ENCODE results near the gene PEX3. TPM values are rescaled to one million over a fixed set of nuclear protein-coding genes. Genes with fewer than 3 reads are reported as not detected.
"Not testable (repeated sequence)": the region's sequence is repeated elsewhere in the genome, so short reads cannot be mapped to it uniquely, and the experiment has no call there.

PEX3 gene
- total RNA-seq, 1 experiment from 2014 or later: 23.4 TPM

- no peaks in the 10 kb centered on the region for H3K27me3 ChIP-seq
- H3K36me3 ChIP-seq: peaks cover 3% of the 10 kb centered on the region; the same call in 1 of the 2 replicates
- no peaks in the 10 kb centered on the region for H3K4me1 ChIP-seq
- DNase-seq: peak; percentile 45 to 70
- no peak overlapping the region for H3K27ac ChIP-seq
- no peaks in the 10 kb centered on the region for H3K9me3 ChIP-seq (replicated peaks)
- no peak overlapping the region for H3K4me3 ChIP-seq
Measured at GRCh38 chr6:143429970-143430369, 20.6 kb upstream of the PEX3 start.

- Histone ChIP-seq H3K4me1 (no peaks in the 10 kb centered on the region), H3K27ac (no peak overlapping the region), H3K27me3 (no peaks in the 10 kb centered on the region), H3K9me3 (replicated peaks) (no peaks in the 10 kb centered on the region), H3K4me3 (no peak overlapping the region), H3K36me3 (peaks cover 3% of the 10 kb centered on the region; the same call in 1 of the 2 replicates)
- no peak for DNase-seq
Measured at GRCh38 chr6:143431226-143431625, 19.4 kb upstream of the PEX3 start.

- no peak overlapping the region for H3K4me3 ChIP-seq
- no peak overlapping the region for H3K27ac ChIP-seq
- no peaks in the 10 kb centered on the region for H3K4me1 ChIP-seq
- DNase-seq: no peak
- no peaks in the 10 kb centered on the region for H3K27me3 ChIP-seq
- H3K36me3 ChIP-seq: peaks cover 7% of the 10 kb centered on the region; the same call in 1 of the 2 replicates
- H3K9me3 ChIP-seq (replicated peaks): no peaks in the 10 kb centered on the region
Measured at GRCh38 chr6:143432588-143432987, 18.0 kb upstream of the PEX3 start.

GRCh38 chr6:143441010-143441409, 9.6 kb upstream of the PEX3 start:
- Histone ChIP-seq H3K36me3 (peaks cover 9% of the 10 kb centered on the region; the same call in 1 of the 2 replicates), H3K27ac (no peak overlapping the region), H3K4me3 (no peak overlapping the region), H3K27me3 (no peaks in the 10 kb centered on the region), H3K9me3 (replicated peaks) (no peaks in the 10 kb centered on the region), H3K4me1 (no peaks in the 10 kb centered on the region)
- DNase-seq: no peak

- H3K36me3 ChIP-seq: peaks cover 6% of the 10 kb centered on the region; the same call in 1 of the 2 replicates
- no peaks in the 10 kb centered on the region for H3K4me1 ChIP-seq
- DNase-seq: no peak
- H3K9me3 ChIP-seq (replicated peaks): no peaks in the 10 kb centered on the region
- no peak overlapping the region for H3K27ac ChIP-seq
- H3K27me3 ChIP-seq: no peaks in the 10 kb centered on the region
- no peak overlapping the region for H3K4me3 ChIP-seq
Measured at GRCh38 chr6:143441680-143442545, 8.7 kb upstream of the PEX3 start.

GRCh38 chr6:143443096-143443495, 7.5 kb upstream of the PEX3 start:
- H3K4me3 ChIP-seq: no peak overlapping the region
- H3K27ac ChIP-seq: no peak overlapping the region
- no peaks in the 10 kb centered on the region for H3K4me1 ChIP-seq
- H3K27me3 ChIP-seq: no peaks in the 10 kb centered on the region
- no peaks in the 10 kb centered on the region for H3K9me3 ChIP-seq (replicated peaks)
- no peaks in the 10 kb centered on the region; the same call in 1 of the 2 replicates for H3K36me3 ChIP-seq
- DNase-seq: no peak

GRCh38 chr6:143447865-143448264, 2.7 kb upstream of the PEX3 start:
- not testable (repeated sequence) for H3K27me3 ChIP-seq; H3K4me3 ChIP-seq; H3K36me3 ChIP-seq; DNase-seq; H3K9me3 ChIP-seq (replicated peaks); H3K4me1 ChIP-seq; H3K27ac ChIP-seq

- Histone ChIP-seq H3K27me3 (no peaks in the 10 kb centered on the region), H3K4me3 (peak overlapping the region; percentile 68), H3K36me3 (no peaks in the 10 kb centered on the region; the same call in 1 of the 2 replicates), H3K27ac (peak overlapping the region; percentile 76; the same call in 1 of the 2 replicates), H3K4me1 (peaks cover 7% of the 10 kb centered on the region), H3K9me3 (replicated peaks) (no peaks in the 10 kb centered on the region)
- DNase-seq: no peak
Measured at GRCh38 chr6:143449082-143449713, 1.4 kb upstream of the PEX3 start.

GRCh38 chr6:143449714-143450452, 722 bp upstream of the PEX3 start:
- Histone ChIP-seq H3K27me3 (no peaks in the 10 kb centered on the region), H3K9me3 (replicated peaks) (no peaks in the 10 kb centered on the region), H3K27ac (peak overlapping the region; percentile 76), H3K4me3 (peak overlapping the region; percentile 68), H3K36me3 (no peaks in the 10 kb centered on the region; the same call in 1 of the 2 replicates), H3K4me1 (peaks cover 7% of the 10 kb centered on the region)
- DNase-seq: peak; percentile 34 to 72

GRCh38 chr6:143451531-143451930, 926 bp downstream of the PEX3 start:
- H3K9me3 ChIP-seq (replicated peaks): no peaks in the 10 kb centered on the region
- peaks cover 7% of the 10 kb centered on the region for H3K4me1 ChIP-seq
- no peak for DNase-seq
- peak overlapping the region; percentile 68 for H3K4me3 ChIP-seq
- no peaks in the 10 kb centered on the region for H3K27me3 ChIP-seq
- no peak overlapping the region for H3K27ac ChIP-seq
- no peaks in the 10 kb centered on the region; the same call in 1 of the 2 replicates for H3K36me3 ChIP-seq

- DNase-seq: no peak
- no peaks in the 10 kb centered on the region for H3K27me3 ChIP-seq
- peaks cover 5% of the 10 kb centered on the region; the same call in 1 of the 2 replicates for H3K4me1 ChIP-seq
- no peak overlapping the region for H3K4me3 ChIP-seq
- H3K27ac ChIP-seq: no peak overlapping the region
- peaks cover 7% of the 10 kb centered on the region for H3K36me3 ChIP-seq
- no peaks in the 10 kb centered on the region for H3K9me3 ChIP-seq (replicated peaks)
Measured at GRCh38 chr6:143457563-143458359, 7.2 kb downstream of the PEX3 start.

GRCh38 chr6:143465546-143465945, 14.9 kb downstream of the PEX3 start:
- H3K4me1 ChIP-seq: no peaks in the 10 kb centered on the region
- H3K27me3 ChIP-seq: no peaks in the 10 kb centered on the region
- H3K9me3 ChIP-seq (replicated peaks): no peaks in the 10 kb centered on the region

GRCh38 chr6:143468026-143468425, 17.4 kb downstream of the PEX3 start:
- H3K27ac ChIP-seq: no peak overlapping the region
- H3K4me3 ChIP-seq: no peak overlapping the region
- no peaks in the 10 kb centered on the region for H3K27me3 ChIP-seq
- H3K36me3 ChIP-seq: peaks cover 15% of the 10 kb centered on the region
- no peaks in the 10 kb centered on the region for H3K4me1 ChIP-seq
- no peak for DNase-seq
- H3K9me3 ChIP-seq (replicated peaks): no peaks in the 10 kb centered on the region

More at GRCh38 chr6:143465546-143465945, 14.9 kb downstream of the PEX3 start:
- Histone ChIP-seq H3K27ac (no peak overlapping the region), H3K4me3 (no peak overlapping the region), H3K36me3 (peaks cover 20% of the 10 kb centered on the region)
- no peak for DNase-seq

GRCh38 chr6:143468823-143469222, 18.2 kb downstream of the PEX3 start:
- H3K4me3 ChIP-seq; H3K27ac ChIP-seq; H3K9me3 ChIP-seq (replicated peaks); H3K4me1 ChIP-seq; H3K27me3 ChIP-seq; DNase-seq: not testable (repeated sequence)
- H3K36me3 ChIP-seq: peaks cover 13% of the 10 kb centered on the region; the same call in 1 of the 2 replicates

All from SJCRH30 (cell line).